Measurements from ENCODE around the gene MAPK14.
"Not testable (repeated sequence)": the region's sequence is repeated elsewhere in the genome, so short reads cannot be mapped to it uniquely, and the experiment has no call there.

Gene MAPK14

GRCh38 chr6:36027501-36028087, at the start of gene MAPK14:
Gene MAPK14 (plus strand): TSS chr6:36027808. CDS start chr6:36028158, 350 bp downstream.
- DNase-seq, result peak; percentile 97

DNA sequence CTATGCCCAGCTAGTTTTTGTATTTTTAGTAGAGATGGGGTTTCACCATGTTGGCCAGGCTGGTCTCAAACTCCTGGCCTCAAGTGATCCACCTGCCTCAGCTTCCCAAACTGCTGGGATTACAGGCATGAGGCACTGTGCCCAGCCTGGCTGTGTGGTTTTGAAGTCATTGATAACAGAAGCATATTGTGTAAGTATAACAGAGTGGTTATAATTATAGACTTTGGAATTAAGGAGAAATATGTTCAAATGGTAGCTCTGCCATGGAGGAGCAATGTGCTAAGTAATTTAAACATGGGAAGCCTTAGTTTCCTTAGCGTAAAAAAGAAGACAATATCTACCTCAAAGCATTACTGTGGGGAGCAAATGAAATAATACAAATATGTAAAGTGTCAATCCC, 47.5 kb upstream of the MAPK14 start:
- not testable (repeated sequence) for DNase-seq

- no peak for DNase-seq
Measured at GRCh38 chr6:35980991-35981645, 46.5 kb upstream of the MAPK14 start.

DNA sequence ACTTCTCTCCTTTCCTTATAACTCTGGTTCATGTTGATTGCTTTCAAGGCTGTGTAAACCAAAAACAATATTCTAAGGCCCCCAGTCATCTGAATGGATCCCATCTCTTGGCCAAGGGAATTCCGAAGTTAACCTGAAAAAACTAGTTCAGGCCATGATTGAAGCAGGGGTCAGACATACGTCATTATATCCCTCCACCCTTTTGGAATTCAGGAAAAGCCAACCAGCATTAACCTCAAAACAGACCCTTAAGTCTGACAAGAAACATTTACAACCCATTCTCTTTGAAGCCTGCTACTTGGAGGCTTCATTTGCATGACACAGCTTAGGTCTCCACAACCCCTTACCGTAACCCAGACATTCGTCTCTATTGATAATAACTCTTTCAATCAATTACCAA, 42.9 kb upstream of the MAPK14 start:
- DNase-seq, result no peak

GRCh38 chr6:35988047-35988446, 39.6 kb upstream of the MAPK14 start:
- DNase-seq, result not testable (repeated sequence)

DNA sequence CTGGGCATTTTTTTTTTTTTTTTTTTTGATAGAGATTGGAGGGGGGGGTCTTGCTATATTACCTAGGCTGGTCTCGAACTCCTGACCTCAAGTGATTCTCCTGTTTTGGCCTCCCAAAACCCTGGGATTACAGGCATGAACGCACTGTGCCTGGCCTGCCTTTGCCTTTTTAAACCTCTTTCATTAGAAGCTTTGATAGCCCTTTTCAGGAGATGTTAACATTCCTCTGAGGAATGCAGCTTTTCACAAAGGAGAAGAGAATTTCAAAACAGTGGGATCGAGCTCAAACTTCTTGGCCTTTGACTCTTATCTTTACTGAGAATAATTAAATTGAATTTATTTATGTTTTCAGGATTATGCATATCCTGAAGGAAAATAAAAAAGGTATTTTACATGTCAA, 34.5 kb upstream of the MAPK14 start:
- DNase-seq, result no peak

- no peak for DNase-seq
Measured at GRCh38 chr6:36000451-36000850, 27.2 kb upstream of the MAPK14 start.

DNA sequence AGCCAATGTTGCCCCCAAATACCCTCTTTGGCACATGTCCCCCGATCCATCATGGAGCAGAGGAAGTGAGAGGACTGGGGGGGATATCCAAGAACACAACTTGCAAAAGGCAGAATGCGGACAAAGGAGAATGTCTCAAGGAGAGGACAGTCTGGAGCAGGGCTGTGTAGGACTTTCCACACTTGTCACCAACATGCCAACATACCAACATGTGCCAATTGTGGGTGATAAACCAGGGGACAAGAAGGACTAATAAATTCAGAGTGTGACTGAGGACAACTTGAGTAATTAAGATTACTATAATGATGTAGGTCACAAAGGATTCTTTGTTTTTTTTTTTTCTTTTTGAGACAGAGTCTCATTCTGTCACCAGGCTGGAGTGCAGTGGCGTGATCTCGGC, 11.9 kb upstream of the MAPK14 start:
- no peak for DNase-seq

GRCh38 chr6:36018339-36018738, 9.3 kb upstream of the MAPK14 start:
- no peak for DNase-seq

- DNase-seq, result no peak
Measured at GRCh38 chr6:36019167-36019566, 8.4 kb upstream of the MAPK14 start.

GRCh38 chr6:36020154-36020553, 7.5 kb upstream of the MAPK14 start:
- no peak for DNase-seq

DNA sequence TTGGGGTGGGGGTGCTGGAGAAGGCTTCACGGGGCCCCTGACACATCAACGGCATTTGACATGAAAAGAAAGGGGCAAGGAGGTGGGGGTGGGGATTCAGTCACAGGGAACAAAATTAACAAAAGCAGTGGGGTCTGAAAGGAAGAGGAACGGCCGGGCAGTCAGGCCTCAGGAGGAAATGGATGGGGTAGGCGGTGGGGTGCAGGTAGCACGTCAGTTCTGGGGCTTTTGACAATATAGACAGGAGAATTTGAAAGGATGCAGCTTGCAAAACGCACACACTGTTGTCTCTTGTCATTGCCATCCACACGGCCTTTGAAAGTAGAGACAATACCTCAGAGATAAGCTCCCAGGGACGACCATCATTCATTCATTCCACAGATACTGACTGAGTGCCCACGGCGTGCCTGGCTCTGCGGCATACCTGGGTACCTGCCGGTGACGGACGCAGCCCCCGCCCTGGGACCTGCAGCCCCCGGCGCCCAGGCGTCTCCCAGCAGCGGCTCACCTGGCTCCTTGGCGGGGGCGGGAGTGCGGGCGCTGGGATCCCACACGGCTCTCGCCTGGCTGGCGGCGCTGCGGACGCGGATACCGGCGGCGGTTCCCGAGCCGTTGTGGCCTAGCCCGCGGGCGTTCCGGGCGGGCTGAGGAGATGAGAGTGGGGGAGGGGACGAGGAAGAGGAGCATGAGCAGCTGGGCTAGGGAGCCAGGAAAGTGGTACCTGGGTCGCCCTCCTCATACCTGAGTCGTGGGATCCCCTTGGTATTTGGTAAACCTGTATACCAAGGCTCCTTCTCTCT, 3.4 kb upstream of the MAPK14 start, which contains the start of gene SLC26A8:
Gene SLC26A8 (minus strand): TSS at position 646 of the 800 bp plus-strand sequence. CDS start 4,934 bp downstream, outside the sequence.
- no peak for DNase-seq

- DNase-seq, result no peak
Measured at GRCh38 chr6:36025260-36025931, 2.2 kb upstream of the MAPK14 start.

DNA sequence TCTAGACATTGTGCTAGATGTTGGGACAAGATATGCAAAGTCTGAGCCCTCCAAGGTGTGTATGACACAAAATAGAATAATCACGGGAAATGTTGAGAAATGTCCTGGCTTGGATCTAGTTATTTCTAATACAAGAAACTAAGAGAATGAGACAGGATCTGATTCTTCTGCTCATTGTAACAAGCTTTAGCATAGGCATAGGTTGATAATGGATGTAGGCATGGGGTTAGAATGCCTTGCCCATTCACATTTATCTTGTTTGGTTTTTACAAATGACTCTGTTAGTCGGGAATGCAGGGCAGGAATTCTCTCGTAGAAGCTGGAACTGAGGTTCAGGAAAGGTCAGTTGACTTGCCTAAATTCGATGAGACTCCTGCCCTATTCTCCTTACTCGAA, 1.7 kb upstream of the MAPK14 start:
- no peak for DNase-seq

GRCh38 chr6:36028088-36028876, 674 bp downstream of the MAPK14 start:
- peak; percentile 16 for DNase-seq

- DNase-seq, result peak; percentile 78
Measured at GRCh38 chr6:36028877-36029324, 1.3 kb downstream of the MAPK14 start.

- no peak for DNase-seq
Measured at GRCh38 chr6:36029464-36029863, 1.9 kb downstream of the MAPK14 start.

- DNase-seq, result no peak
Measured at GRCh38 chr6:36032261-36032660, 4.7 kb downstream of the MAPK14 start.

GRCh38 chr6:36033144-36033543, 5.5 kb downstream of the MAPK14 start:
- DNase-seq, result not testable (repeated sequence)

- peak; percentile 29 for DNase-seq
Measured at GRCh38 chr6:36033935-36034334, 6.3 kb downstream of the MAPK14 start.

- no peak for DNase-seq
Measured at GRCh38 chr6:36034441-36034840, 6.8 kb downstream of the MAPK14 start.

DNA sequence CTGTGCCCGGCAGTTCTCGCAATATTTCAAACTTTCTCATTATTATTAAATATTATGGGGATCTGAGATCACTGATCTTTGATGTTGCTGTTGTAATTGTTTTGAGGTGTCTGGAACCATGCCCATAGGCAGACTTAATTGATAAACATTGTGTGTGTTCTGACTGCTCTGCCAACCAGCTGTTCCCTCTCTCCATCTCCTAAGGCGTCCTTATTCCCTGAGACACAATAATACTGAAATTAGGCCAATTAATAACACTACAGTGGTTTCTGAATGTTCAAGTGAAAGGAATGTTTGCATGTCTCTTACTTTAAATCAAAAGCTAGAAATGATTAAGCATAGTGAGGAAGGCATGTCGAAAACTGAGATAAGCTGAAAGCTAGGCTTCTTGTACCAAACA, 7.6 kb downstream of the MAPK14 start:
- DNase-seq, result no peak
